GM12878 (cell line): ENCODE data around the gene PRMT7. TPM values are rescaled to one million over a fixed set of nuclear protein-coding genes. Genes with fewer than 3 reads are reported as not detected.

Experiments
- ATAC-seq: fragments of 200-7000 bp; cut with Tn5 transposase; 3 replicates; pipeline ENCODE4 v1.9.1; 2020; ENCODE audit warnings: mild to moderate bottlenecking, moderate library complexity
- BruUV-seq: library from RNA; stranded (reverse); fragments of 400-500 nt; replicated peaks from 2 replicates; lab custom pipeline; 2021; lab: Mats Ljungman, UMichigan
- CTCF ChIA-PET: fragments of 300-600 bp; sonication (Branson Sonifier 250); formaldehyde crosslinking; extraction: SDS; loops from one replicate; lab custom pipeline; 2021; ENCODE audit warnings: inconsistent platforms; lab: Yijun Ruan, JAX
- POLR2A ChIA-PET: fragments of 350-600 bp; formaldehyde crosslinking; extraction: SDS; loops from one replicate; lab custom pipeline; 2021; ENCODE audit warnings: inconsistent platforms; lab: Charles Lee
- RAD21 ChIA-PET: fragments of 300-600 bp; sonication (Branson Sonifier 250); formaldehyde crosslinking; loops from one replicate; lab custom pipeline; 2023; ENCODE audit warnings: antibody characterized with exemption; ENCODE audit not compliant: unreplicated experiment; lab: Charles Lee
- SMC1A ChIA-PET: fragments of 300-600 bp; sonication (Branson Sonifier 250); formaldehyde crosslinking; loops from one replicate; lab custom pipeline; 2023; ENCODE audit not compliant: unreplicated experiment, uncharacterized antibody; lab: Charles Lee
- DNase-seq: peaks from one replicate; pipeline ENCODE4 v3.0.0-alpha.2; 2011; ENCODE audit warnings: low read depth, low spot score
- FAIRE-seq: peaks from 3 replicates; lab custom pipeline; 2011; peaks lifted over from hg19 to GRCh38; lab: Jason Lieb, UNC
- H2AFZ ChIP-seq: 2 replicates; pipeline ENCODE4 v1.6.0; 2011; ENCODE audit warnings: low read depth, low read length, control low read depth; ENCODE audit not compliant: control insufficient read depth
- H3K27ac ChIP-seq: 2 replicates; pipeline ENCODE4 v1.5.1; 2011; ENCODE audit warnings: control low read depth; ENCODE audit not compliant: control insufficient read depth, insufficient read depth
- H3K27me3 ChIP-seq, 2 experiments: replicated peaks in 1 of 2; 2 replicates each; pipeline versions ENCODE4 v1.6.0 to v1.6.1; 2011; ENCODE audit warnings: low read length in 1 of 2; ENCODE audit not compliant: control insufficient read depth in 2 of 2, insufficient read depth in 2 of 2
- H3K36me3 ChIP-seq, 2 experiments: 2 replicates each; pipeline ENCODE4 v1.5.1; 2011; ENCODE audit warnings: low read length in 1 of 2; ENCODE audit not compliant: control insufficient read depth in 2 of 2, insufficient read depth in 2 of 2
- H3K4me1 ChIP-seq: 2 replicates; pipeline ENCODE4 v1.6.1; 2011; ENCODE audit warnings: mild to moderate bottlenecking, low read length, moderate library complexity, mixed read lengths; ENCODE audit not compliant: control insufficient read depth, insufficient read depth
- H3K4me2 ChIP-seq: 2 replicates; pipeline ENCODE4 v1.6.0; 2011; ENCODE audit warnings: control low read depth; ENCODE audit not compliant: control insufficient read depth, insufficient read depth
- H3K4me3 ChIP-seq: fragments of 200-600 bp; sonication (generic); 2 replicates; pipeline ENCODE4 v1.5.1; 2016
- H3K79me2 ChIP-seq: 2 replicates; pipeline ENCODE4 v1.6.0; 2011; ENCODE audit warnings: low read length; ENCODE audit not compliant: control insufficient read depth, insufficient read depth
- H3K9ac ChIP-seq: 2 replicates; pipeline ENCODE4 v1.8.0; 2011; ENCODE audit warnings: low read length, control low read depth, mixed read lengths; ENCODE audit not compliant: control insufficient read depth, insufficient read depth
- H3K9me3 ChIP-seq: replicated peaks from 3 replicates; pipeline ENCODE4 v1.5.1; 2011; ENCODE audit warnings: mild to moderate bottlenecking, low read length; ENCODE audit not compliant: control insufficient read depth, insufficient read depth
- H4K20me1 ChIP-seq: 2 replicates; pipeline ENCODE4 v1.6.0; 2011; ENCODE audit not compliant: control insufficient read depth, insufficient read depth
- ASH2L ChIP-seq: fragments of 300-600, 200-600 bp; sonication (generic); IDR thresholded peaks from 2 replicates; pipeline ENCODE4 v1.6.1; 2017; ENCODE audit warnings: low read depth, mild to moderate bottlenecking, borderline replicate concordance
- BCLAF1 ChIP-seq: fragments of 450-650 bp; IDR thresholded peaks from 2 replicates; pipeline ENCODE4 v1.6.1; 2017; ENCODE audit warnings: antibody characterized with exemption, mild to moderate bottlenecking, moderate library complexity
- BHLHE40 ChIP-seq, 2 experiments: fragments of 450-650 bp in 1 of 2; IDR thresholded peaks; 2 replicates each; pipeline ENCODE4 v1.6.1; 2011 to 2017; ENCODE audit warnings: low read depth in 2 of 2, borderline replicate concordance in 1 of 2, improper control_type of control experiment in 1 of 2, low read length in 1 of 2, mild to moderate bottlenecking in 1 of 2
- MEF2A ChIP-seq: IDR thresholded peaks from 2 replicates; pipeline ENCODE4 v1.6.1; 2011; ENCODE audit warnings: low read depth, mild to moderate bottlenecking, low read length, moderate library complexity; ENCODE audit not compliant: insufficient read depth
- MTA3 ChIP-seq: IDR thresholded peaks from 2 replicates; pipeline ENCODE4 v1.6.1; 2012; ENCODE audit warnings: low read length, inconsistent platforms, borderline replicate concordance
- NFIC ChIP-seq: IDR thresholded peaks from 2 replicates; pipeline ENCODE4 v1.6.1; 2012; ENCODE audit warnings: low read depth, mild to moderate bottlenecking, inconsistent platforms, low read length, moderate library complexity
- PML ChIP-seq: IDR thresholded peaks from 2 replicates; pipeline ENCODE4 v1.6.1; 2012; ENCODE audit warnings: low read length, inconsistent platforms
- RCOR1 ChIP-seq: conservative IDR thresholded peaks from 2 replicates; pipeline ENCODE4 v1.6.1; 2012; ENCODE audit warnings: low read depth, low read length, improper control_type of control experiment
- SUPT20H ChIP-seq: IDR thresholded peaks from 2 replicates; pipeline ENCODE4 v1.6.1; 2011; ENCODE audit warnings: low read depth, mild to moderate bottlenecking, low read length, moderate library complexity, borderline replicate concordance; ENCODE audit not compliant: control insufficient read depth
- SUZ12 ChIP-seq: fragments of 200-600 bp; sonication (generic); IDR thresholded peaks from one replicate; pipeline ENCODE4 v1.6.1; 2018; ENCODE audit warnings: antibody characterized with exemption, mild to moderate bottlenecking; ENCODE audit not compliant: unreplicated experiment
- YBX1 ChIP-seq: fragments of 450-650 bp; IDR thresholded peaks from 2 replicates; pipeline ENCODE4 v1.6.1; 2016; ENCODE audit warnings: antibody characterized with exemption
- ZNF207 ChIP-seq: fragments of 450-650 bp; IDR thresholded peaks from 2 replicates; pipeline ENCODE4 v1.6.1; 2014; ENCODE audit warnings: antibody characterized with exemption, mild to moderate bottlenecking, borderline replicate concordance
- WGBS: methylation state at CpG from one replicate; pipeline ENCODE4 v1.1.6; 2016; ENCODE audit warnings: low lambda C conversion rate; ENCODE audit not compliant: insufficient replicate concordance, insufficient coverage; ENCODE audit errors: missing lambda C conversion rate; 5-methylcytosine and 5-hydroxymethylcytosine counted together
- in situ Hi-C: fragments of 300-500 bp; cut with MboI; formaldehyde crosslinking; loops from 9 replicates; pipeline ENCODE4 v1.14.3; 2018; ENCODE audit warnings: mixed read lengths
- intact Hi-C: fragments of 100-400 bp; cut with micrococcal nuclease; formaldehyde crosslinking; loops from one replicate; pipeline ENCODE4 v1.14.2; 2022; ENCODE audit not compliant: unreplicated experiment
- polyA plus RNA-seq, 11 experiments: library from polyadenylated mRNA; depleted of rRNA in 4 of 11; unstranded in 6 of 11; stranded (reverse) in 5 of 11; fragments of >200 nt; fragmentation: Nextera tagmentation in 4 of 11; fragmentation: Illumina TruSeq in 1 of 11; extraction: Ambion mirVana in 4 of 11; extraction: Trizol in 1 of 11; gene quantifications; 1 replicate in 1 of 11; 2 replicates in 10 of 11; pipeline versions ENCODE4 v1.2.1 to v1.2.3, GENCODE V29; 2011 to 2016; ENCODE audit warnings: inconsistent platforms in 2 of 11, missing spikeins in 2 of 11, low read depth in 1 of 11
- total RNA-seq, 4 experiments: library from RNA; depleted of rRNA in 3 of 4; stranded (reverse); fragments of >200 nt in 3 of 4; fragmentation: Illumina TruSeq in 1 of 4; extraction: Trizol in 1 of 4; gene quantifications; 2 replicates each; pipeline versions ENCODE4 v1.2.1 to v1.2.3, GENCODE V29; 2013 to 2021
- TF ChIP-seq, protein P1 (sequence below): fragments of 450-650 bp; IDR thresholded peaks from 2 replicates; pipeline ENCODE4 v1.6.1; 2017; ENCODE audit warnings: mild to moderate bottlenecking, moderate library complexity
- TF ChIP-seq, protein P2 (sequence below): fragments of 450-650 bp; conservative IDR thresholded peaks from 2 replicates; pipeline ENCODE4 v1.6.1; 2017; ENCODE audit warnings: mild to moderate bottlenecking, moderate library complexity

The PRMT7 gene
- total and polyA plus RNA-seq, 10 of the 15 experiments (the other 5 are each of a cell fraction or from before 2014, with no cell fraction given), result 5.1 to 56.1 (median 42.0) TPM

GRCh38 chr16:68362262-68362913 is 51.6 kb downstream of the PRMT7 start:
- CTCF ChIA-PET, result interaction anchor here (0.5 to 1.9 kb wide), 4 partner anchors 19 to 155 kb away, joined by 3 to 6 read pairs (median 4); no protein-coding TSS in a partner anchor
- no peaks in the 10 kb centered on the region for H3K27me3 ChIP-seq
- H3K9me3 ChIP-seq, result no peaks in the 10 kb centered on the region
- FAIRE-seq, result no peak
- DNase-seq, result no peak
- H3K36me3 ChIP-seq, result peaks cover 8 to 10% of the 10 kb centered on the region in 2 experiments
- no peak for ATAC-seq
- in situ Hi-C loops (no loop called here), intact Hi-C loops (no loop called here)
- H2AFZ ChIP-seq, result no peak overlapping the region
- RAD21 ChIA-PET, result interaction anchor here (0.6 kb wide), 1 partner anchor 14 kb away, joined by 3 read pairs; no protein-coding TSS in a partner anchor
- POLR2A ChIA-PET, result interaction anchor here (0.7 to 1.0 kb wide), 2 partner anchors 52 to 163 kb away, joined by 3 to 4 read pairs; partner anchors contain the start of genes PRMT7 and SLC7A6OS
- H3K79me2 ChIP-seq, result no peaks in the 10 kb centered on the region
- no peak overlapping the region for H3K27ac ChIP-seq
- H3K4me1 ChIP-seq, result peaks cover 10% of the 10 kb centered on the region
- WGBS, result 94% methylated on average over 8 of the region's 8 CpGs
- SMC1A ChIA-PET, result interaction anchor here (0.8 to 1.3 kb wide), 3 partner anchors 16 to 117 kb away, joined by 3 to 4 read pairs (median 3); partner anchors contain the start of gene PLA2G15
- no peaks in the 10 kb centered on the region for H4K20me1 ChIP-seq
- no peak overlapping the region for H3K4me3 ChIP-seq
- BruUV-seq, result no TSS peak
- H3K4me2 ChIP-seq, result no peak overlapping the region
- no peak overlapping the region for H3K9ac ChIP-seq
- TF ChIP-seq PML (no peak), BCLAF1 (no peak), MEF2A (no peak), ZNF207 (no peak), SUPT20H (no peak), YBX1 (no peak), SUZ12 (no peak), ASH2L (no peak), NFIC (no peak), RCOR1 (no peak), MTA3 (no peak), BHLHE40 (IDR thresholded peaks at IDR 0.05; ENCODE audit: borderline replicate concordance in 1 of 2, low read depth in 2 of 2, low read length in 1 of 2) (no peak)
- TF ChIP-seq, protein P1, sequence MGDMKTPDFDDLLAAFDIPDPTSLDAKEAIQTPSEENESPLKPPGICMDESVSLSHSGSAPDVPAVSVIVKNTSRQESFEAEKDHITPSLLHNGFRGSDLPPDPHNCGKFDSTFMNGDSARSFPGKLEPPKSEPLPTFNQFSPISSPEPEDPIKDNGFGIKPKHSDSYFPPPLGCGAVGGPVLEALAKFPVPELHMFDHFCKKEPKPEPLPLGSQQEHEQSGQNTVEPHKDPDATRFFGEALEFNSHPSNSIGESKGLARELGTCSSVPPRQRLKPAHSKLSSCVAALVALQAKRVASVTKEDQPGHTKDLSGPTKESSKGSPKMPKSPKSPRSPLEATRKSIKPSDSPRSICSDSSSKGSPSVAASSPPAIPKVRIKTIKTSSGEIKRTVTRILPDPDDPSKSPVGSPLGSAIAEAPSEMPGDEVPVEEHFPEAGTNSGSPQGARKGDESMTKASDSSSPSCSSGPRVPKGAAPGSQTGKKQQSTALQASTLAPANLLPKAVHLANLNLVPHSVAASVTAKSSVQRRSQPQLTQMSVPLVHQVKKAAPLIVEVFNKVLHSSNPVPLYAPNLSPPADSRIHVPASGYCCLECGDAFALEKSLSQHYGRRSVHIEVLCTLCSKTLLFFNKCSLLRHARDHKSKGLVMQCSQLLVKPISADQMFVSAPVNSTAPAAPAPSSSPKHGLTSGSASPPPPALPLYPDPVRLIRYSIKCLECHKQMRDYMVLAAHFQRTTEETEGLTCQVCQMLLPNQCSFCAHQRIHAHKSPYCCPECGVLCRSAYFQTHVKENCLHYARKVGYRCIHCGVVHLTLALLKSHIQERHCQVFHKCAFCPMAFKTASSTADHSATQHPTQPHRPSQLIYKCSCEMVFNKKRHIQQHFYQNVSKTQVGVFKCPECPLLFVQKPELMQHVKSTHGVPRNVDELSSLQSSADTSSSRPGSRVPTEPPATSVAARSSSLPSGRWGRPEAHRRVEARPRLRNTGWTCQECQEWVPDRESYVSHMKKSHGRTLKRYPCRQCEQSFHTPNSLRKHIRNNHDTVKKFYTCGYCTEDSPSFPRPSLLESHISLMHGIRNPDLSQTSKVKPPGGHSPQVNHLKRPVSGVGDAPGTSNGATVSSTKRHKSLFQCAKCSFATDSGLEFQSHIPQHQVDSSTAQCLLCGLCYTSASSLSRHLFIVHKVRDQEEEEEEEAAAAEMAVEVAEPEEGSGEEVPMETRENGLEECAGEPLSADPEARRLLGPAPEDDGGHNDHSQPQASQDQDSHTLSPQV, result no peak
- TF ChIP-seq, protein P2, sequence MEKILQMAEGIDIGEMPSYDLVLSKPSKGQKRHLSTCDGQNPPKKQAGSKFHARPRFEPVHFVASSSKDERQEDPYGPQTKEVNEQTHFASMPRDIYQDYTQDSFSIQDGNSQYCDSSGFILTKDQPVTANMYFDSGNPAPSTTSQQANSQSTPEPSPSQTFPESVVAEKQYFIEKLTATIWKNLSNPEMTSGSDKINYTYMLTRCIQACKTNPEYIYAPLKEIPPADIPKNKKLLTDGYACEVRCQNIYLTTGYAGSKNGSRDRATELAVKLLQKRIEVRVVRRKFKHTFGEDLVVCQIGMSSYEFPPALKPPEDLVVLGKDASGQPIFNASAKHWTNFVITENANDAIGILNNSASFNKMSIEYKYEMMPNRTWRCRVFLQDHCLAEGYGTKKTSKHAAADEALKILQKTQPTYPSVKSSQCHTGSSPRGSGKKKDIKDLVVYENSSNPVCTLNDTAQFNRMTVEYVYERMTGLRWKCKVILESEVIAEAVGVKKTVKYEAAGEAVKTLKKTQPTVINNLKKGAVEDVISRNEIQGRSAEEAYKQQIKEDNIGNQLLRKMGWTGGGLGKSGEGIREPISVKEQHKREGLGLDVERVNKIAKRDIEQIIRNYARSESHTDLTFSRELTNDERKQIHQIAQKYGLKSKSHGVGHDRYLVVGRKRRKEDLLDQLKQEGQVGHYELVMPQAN, result no peak
